ENCODE measurements around the gene DACT2.

The DACT2 gene

GRCh38 chr6:168352096-168352495 lies 32.5 kb upstream of the DACT2 start:
- DNase-seq (ENCODE audit: low spot score): no peak

DNA sequence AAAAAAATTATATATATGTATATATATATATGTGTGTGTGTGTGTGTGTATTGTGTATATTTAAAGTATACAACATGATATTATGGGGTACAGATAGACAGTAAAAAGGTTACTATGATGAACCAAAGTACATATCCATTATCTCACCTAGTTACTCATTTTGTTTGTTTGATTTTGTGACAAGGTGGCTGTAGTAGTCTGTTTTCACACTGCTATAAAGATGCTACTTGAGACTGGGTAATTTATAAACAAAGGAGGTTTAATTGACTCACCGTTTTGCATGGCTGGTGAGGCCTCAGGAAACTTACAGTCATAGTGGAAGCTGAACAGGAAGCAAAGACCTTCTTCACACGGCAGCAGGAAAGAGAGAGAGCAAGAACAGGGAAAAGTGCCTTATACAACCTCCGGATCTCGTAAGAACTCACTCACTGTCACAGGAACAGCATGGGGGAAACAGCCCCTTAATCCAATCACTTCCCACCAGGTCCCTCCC lies 30.2 kb upstream of the DACT2 start:
- DNase-seq (ENCODE audit: low spot score): no peak

DNA sequence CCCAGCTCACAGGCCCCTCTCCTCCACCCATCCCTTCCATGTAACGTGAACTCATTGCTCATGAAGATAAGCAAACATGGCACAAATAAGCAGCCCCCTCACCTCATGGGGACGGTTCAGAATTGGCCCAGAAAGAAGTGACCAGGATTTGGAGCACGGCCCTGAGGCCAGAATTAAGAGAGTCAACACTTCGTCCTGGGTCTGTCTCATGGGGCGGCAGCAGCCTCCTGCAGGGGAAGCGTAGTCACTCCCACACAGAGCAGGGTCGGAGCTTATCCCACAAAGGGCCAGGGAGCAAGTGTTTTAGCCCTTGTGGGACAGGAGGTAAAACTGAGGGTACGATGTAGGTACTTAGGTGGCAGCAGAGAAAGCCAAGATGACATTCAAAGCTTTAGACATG lies 28.6 kb upstream of the DACT2 start:
- no peak for DNase-seq (ENCODE audit: low spot score)

DNA sequence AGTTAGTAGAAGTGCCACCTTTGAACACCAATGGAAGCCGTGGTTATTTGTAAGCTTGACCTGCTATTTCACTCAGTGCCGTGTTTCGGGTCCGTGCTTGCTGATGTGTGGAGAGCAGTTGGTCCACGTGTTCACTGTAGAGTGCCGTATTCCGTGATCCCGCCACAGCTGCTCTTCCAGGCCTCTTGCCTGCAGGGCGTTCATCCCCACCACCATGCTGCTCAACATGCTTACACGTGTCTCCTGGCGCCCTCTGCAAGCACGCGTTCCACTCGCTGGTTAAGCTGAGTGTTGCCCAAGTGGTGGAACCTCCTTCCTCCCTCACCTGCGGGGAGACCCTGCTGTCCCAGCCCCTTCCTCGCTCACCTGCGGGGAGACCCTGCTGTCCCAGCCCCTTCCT lies 28.0 kb upstream of the DACT2 start:
- no peak for DNase-seq (ENCODE audit: low spot score)

- no peak for DNase-seq (ENCODE audit: low spot score)
Observed at GRCh38 chr6:168347053-168347452, 27.5 kb upstream of the DACT2 start.

GRCh38 chr6:168345896-168346754 lies 26.5 kb upstream of the DACT2 start:
- no peak for DNase-seq (ENCODE audit: low spot score)

DNA sequence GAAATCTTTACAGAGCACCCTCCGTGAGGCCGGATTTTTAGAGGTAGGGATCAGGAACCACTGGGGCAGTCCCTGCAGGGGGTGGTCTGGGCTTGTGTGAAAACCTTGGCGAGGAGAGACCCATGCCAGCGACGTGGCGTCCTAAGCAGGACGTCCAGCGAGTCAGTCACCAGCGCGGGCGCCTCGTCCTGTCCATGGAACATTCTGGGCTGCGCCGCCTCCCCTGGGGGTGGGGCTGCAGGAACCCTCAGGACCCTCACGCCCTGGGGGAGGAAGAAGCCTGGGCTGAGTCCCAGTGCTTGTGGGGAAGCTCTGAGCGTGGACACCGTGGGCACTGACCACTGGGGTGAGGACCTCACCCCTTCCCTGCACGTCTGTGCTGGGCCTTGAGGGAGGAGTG lies 25.7 kb upstream of the DACT2 start:
- DNase-seq (ENCODE audit: low spot score): no peak

DNA sequence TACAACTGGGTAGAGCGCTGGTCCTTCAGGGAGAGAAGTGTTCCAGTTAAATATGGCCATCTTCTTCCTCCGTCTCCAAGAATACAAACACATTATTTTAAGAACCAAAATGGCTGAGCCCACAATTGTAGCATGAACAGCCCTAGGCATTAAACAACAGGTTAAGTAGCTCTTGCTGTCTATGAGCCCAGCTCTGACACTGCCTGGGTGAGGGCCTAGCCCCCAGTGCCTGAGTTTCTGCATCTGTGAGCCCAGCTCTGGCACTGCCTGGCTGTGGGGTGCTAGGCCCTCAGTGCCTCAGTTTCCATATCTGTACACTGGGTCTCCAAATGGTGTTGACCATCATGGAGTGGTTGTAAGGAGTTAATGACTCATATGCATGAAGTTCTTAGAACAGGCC lies 24.8 kb upstream of the DACT2 start:
- DNase-seq (ENCODE audit: low spot score): no peak

DNA sequence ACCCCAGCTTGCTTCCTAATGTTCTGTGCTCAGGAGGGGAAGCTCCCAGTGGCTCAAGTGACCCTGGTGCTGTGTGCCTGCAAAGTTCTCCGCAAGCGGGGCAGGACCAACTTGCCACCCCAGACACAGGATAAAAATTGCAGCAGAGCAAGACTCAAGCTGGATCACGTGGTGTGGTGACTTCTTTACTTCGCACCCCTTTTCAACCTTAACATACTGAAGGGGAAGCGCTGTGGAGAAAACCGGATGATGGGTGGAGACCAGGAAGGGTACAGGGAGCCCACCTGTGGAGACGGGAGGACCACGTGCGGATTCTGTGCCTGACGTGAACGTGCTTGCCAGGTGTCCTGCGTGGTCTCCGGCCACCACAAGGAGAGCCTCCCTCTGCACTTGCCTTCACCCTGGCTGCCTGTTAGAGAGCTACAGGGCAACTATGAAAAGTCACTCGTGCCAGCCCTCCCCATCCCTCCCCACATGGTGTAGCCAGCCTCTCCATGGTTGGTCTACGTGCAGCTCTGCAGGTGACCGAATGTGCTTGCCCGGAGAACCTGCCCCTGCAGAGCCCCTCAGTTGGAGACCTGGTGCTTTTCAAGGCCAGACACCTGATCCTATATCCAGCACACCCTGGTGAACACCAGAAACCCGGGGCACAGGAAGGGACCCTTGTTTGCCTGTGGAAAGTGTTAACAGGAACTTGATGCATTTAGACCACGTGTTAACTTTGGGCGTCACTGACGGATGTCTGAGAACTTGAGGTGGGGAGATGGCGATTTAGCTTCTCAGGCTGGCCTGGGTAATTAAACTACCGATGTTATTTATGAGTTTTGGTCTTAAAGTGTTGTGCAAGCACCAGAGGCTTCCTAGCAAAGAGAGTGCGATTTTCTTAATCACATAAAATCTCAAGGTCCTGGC lies 23.9 kb upstream of the DACT2 start:
- no peak for DNase-seq (ENCODE audit: low spot score)

GRCh38 chr6:168342636-168343035 lies 23.1 kb upstream of the DACT2 start:
- no peak for DNase-seq (ENCODE audit: low spot score)

DNA sequence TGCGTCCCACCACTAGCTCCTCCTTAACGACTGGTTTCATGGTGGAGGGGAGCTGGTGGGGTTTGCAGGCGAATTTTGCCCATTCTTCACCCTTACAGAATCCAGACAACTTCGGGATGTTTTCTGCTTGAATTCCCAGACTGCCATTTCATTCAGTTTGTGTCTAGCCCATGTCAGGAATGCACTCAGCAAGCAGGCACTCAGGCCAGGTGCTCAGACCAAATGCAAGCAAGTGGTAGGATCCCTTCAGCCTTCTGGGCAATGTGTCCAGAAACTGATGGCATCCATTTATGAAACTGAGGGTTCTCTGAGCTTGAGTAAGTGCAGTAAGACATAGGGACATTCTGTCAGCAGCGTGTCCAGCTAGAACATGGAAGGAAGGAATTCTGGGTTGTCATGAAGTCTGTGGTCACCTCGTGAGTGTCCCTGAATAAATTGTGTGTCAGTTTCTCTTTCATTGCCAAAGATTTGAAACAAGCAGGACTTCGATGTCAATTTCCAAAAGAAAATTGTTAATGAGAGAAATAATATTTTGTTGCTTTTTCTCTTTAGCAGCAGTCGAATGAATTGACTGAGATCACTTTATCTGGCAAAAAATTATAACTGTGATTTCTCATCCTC lies 21.8 kb upstream of the DACT2 start:
- DNase-seq (ENCODE audit: low spot score): no peak

DNA sequence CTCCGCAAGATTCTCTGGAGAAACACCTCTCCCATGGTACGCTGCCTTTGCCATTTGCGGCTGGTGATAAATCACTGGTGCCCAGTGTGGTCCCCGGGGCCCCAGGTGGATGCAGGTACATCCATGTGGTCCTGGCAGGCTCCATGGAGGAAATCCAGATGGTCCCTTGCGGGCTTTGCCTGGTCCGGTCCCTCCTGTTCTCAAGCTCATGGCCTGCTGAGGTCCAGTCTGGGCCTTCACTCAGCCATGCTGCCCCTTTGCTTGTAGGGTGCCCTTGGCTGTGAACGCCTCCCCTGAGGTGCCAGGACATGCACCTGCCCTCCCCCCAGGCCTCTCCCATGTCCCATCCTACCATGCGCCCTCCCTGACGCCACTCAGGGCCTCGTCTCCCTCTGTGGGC lies 21.2 kb upstream of the DACT2 start:
- DNase-seq (ENCODE audit: low spot score): no peak

- DNase-seq (ENCODE audit: low spot score): no peak
Observed at GRCh38 chr6:168338777-168339176, 19.2 kb upstream of the DACT2 start.

DNA sequence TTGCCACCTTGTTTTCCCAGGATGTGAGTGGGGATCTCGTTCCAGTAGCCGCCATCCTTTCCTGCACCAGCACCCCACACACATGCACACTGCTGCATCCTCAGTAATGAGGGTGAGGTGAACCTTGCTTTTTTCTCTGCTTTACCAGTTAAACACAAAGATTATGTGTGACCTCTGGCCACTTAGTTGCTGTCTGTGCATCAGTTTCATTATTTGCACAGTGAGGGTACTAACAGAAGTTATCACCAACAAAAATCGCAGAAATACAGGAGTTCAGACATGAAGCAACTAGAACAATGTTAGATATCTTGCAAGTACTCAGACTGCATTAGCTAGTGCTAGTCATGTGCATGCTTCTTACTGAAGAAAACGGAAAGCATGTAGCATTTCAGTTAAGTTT lies 17.4 kb upstream of the DACT2 start:
- no peak for DNase-seq (ENCODE audit: low spot score)

GRCh38 chr6:168333989-168334388 lies 14.4 kb upstream of the DACT2 start:
- no peak for DNase-seq (ENCODE audit: low spot score)

DNA sequence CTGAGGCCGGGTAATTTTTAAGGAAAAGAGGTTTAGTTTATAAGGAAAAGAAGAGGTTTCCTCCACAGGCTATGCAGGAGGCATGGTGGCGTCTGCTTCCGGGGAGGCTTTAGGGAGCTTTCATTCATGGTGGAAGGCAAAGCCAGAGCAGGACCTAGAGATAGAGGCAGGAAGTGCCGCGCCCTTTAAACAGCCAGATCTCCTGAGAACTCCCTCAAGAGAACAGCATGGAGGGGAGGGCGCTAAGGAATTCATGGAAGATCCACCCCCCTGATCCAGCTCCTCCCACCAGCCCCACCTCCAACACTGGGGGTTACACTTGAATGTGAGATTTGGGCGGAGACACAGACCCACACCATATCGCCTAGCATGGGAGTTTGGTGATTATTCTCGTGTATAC lies 13.9 kb upstream of the DACT2 start:
- no peak for DNase-seq (ENCODE audit: low spot score)

DNA sequence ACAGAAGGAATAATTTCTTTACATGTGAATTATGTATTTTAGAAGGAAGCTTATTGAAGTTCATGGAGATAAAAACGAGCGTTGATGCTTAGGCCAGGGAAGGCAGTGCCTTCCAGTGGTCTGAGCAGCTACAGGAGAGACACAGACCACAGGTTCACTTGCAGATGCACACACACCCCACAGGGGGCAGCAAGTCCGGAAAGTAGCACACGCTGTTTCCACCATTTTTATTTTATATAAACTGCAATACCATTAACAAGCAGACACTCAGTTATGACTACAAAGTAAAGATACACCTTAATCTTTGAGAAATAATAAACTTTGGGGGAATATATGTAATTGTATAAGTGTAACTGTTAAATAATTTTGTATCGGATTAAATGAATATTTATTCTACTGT lies 13.5 kb upstream of the DACT2 start:
- DNase-seq (ENCODE audit: low spot score): peak; percentile 69

- no peak for DNase-seq (ENCODE audit: low spot score)
Observed at GRCh38 chr6:168332020-168332419, 12.4 kb upstream of the DACT2 start.

- DNase-seq (ENCODE audit: low spot score): no peak
Observed at GRCh38 chr6:168331058-168331457, 11.5 kb upstream of the DACT2 start.

GRCh38 chr6:168330403-168330802 lies 10.8 kb upstream of the DACT2 start:
- no peak for DNase-seq (ENCODE audit: low spot score)

DNA sequence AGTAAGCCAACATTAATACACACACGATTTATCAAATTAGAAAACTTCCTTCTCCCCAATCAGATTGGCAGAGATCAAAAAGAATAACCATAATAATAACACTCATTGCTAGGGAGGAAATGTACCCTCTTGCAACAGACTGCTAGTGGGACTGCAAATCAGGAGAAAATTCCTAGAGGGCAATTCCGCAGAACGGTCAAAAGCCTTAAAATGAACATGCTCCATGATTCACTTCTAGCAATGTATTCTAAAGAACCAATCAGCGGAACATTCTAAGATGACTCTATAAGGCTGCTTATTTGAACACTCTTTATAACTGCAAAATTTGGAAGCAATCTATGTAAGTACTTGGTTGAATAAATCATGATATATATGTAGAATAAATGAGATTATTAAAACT lies 8.5 kb upstream of the DACT2 start:
- DNase-seq (ENCODE audit: low spot score): no peak
